Liver (tissue), 9 donors: ENCODE measurements around the gene COMTD1. TPM values are rescaled to one million over a fixed set of nuclear protein-coding genes. Genes with fewer than 3 reads are reported as not detected.

Source experiments
- DNase-seq: peaks from one replicate; pipeline ENCODE4 v3.0.0-alpha.2; 2017; ENCODE audit warnings: low spot score
- H3K27ac ChIP-seq, 2 donors: one replicate each; pipeline ENCODE4 v1.7.0; 2013; ENCODE audit warnings: inconsistent platforms in 2 of 2, low read length in 2 of 2, control low read depth in 1 of 2, low read depth in 1 of 2, mild to moderate bottlenecking in 1 of 2
- H3K27me3 ChIP-seq, 4 donors: one replicate each; pipeline versions ENCODE4 v1.6.1 to v1.7.0; 2013; ENCODE audit warnings: low read length in 3 of 4, inconsistent platforms in 1 of 4, mild to moderate bottlenecking in 1 of 4, moderate library complexity in 1 of 4; ENCODE audit not compliant: control insufficient read depth in 4 of 4, insufficient read depth in 4 of 4
- H3K36me3 ChIP-seq, 4 donors: one replicate each; pipeline versions ENCODE4 v1.6.1 to v1.7.0; 2013; ENCODE audit warnings: low read length in 3 of 4, mild to moderate bottlenecking in 3 of 4, low read depth in 1 of 4, moderate library complexity in 1 of 4; ENCODE audit not compliant: control insufficient read depth in 4 of 4, insufficient read depth in 3 of 4
- H3K4me1 ChIP-seq, 4 donors: one replicate each; pipeline versions ENCODE4 v1.6.1 to v1.7.0; 2013; ENCODE audit warnings: low read length in 3 of 4, mild to moderate bottlenecking in 3 of 4, moderate library complexity in 1 of 4; ENCODE audit not compliant: control insufficient read depth in 4 of 4, insufficient read depth in 4 of 4
- H3K4me3 ChIP-seq, 3 donors: one replicate each; pipeline versions ENCODE4 v1.6.1 to v1.7.0; 2013; ENCODE audit warnings: low read length in 3 of 3, control low read depth in 1 of 3, low read depth in 1 of 3, mild to moderate bottlenecking in 1 of 3
- H3K9ac ChIP-seq, 2 donors: one replicate each; pipeline ENCODE4 v1.7.0; 2013; ENCODE audit warnings: low read length in 2 of 2, mild to moderate bottlenecking in 2 of 2, moderate library complexity in 2 of 2, control low read depth in 1 of 2, low read depth in 1 of 2
- H3K9me3 ChIP-seq, 4 donors: one replicate each; pipeline versions ENCODE4 v1.6.1 to v1.7.0; 2013; ENCODE audit warnings: low read length in 3 of 4; ENCODE audit not compliant: control insufficient read depth in 4 of 4
- CTCF ChIP-seq: fragments of 150-350 bp; IDR thresholded peaks from 2 replicates; pipeline ENCODE4 v1.5.1; 2017; ENCODE audit warnings: improper control_type of control experiment, low read depth, low read length; ENCODE audit not compliant: missing input control
- EGR1 ChIP-seq, 2 donors: IDR thresholded peaks; 2 replicates each; pipeline ENCODE4 v1.6.1; 2016 to 2018; ENCODE audit warnings: antibody characterized with exemption in 2 of 2, low read depth in 2 of 2
- FOXA1 ChIP-seq: IDR thresholded peaks from 2 replicates; pipeline ENCODE4 v1.6.1; 2016; ENCODE audit warnings: antibody characterized with exemption
- GABPA ChIP-seq, 2 donors: IDR thresholded peaks in 1 of 2; conservative IDR thresholded peaks in 1 of 2; 2 replicates each; pipeline ENCODE4 v1.6.1; 2016; ENCODE audit warnings: antibody characterized with exemption in 2 of 2, mild to moderate bottlenecking in 1 of 2, moderate library complexity in 1 of 2
- HNF4A ChIP-seq, 2 donors: conservative IDR thresholded peaks; 2 replicates each; pipeline ENCODE4 v1.6.1; 2016; ENCODE audit warnings: antibody characterized with exemption in 2 of 2, mild to moderate bottlenecking in 2 of 2
- HNF4G ChIP-seq: IDR thresholded peaks from 2 replicates; pipeline ENCODE4 v1.6.1; 2016; ENCODE audit warnings: antibody characterized with exemption
- MAX ChIP-seq: IDR thresholded peaks from 2 replicates; pipeline ENCODE4 v1.6.1; 2016; ENCODE audit warnings: antibody characterized with exemption
- RAD21 ChIP-seq, 2 donors: IDR thresholded peaks; 2 replicates each; pipeline ENCODE4 v1.6.1; 2016; ENCODE audit warnings: antibody characterized with exemption in 2 of 2, mild to moderate bottlenecking in 2 of 2
- RXRA ChIP-seq, 2 donors: IDR thresholded peaks; 2 replicates each; pipeline ENCODE4 v1.6.1; 2017 to 2018; ENCODE audit warnings: antibody characterized with exemption in 2 of 2, mild to moderate bottlenecking in 1 of 2
- SP1 ChIP-seq: IDR thresholded peaks from 2 replicates; pipeline ENCODE4 v1.6.1; 2018; ENCODE audit warnings: antibody characterized with exemption, mild to moderate bottlenecking
- TAF1 ChIP-seq: conservative IDR thresholded peaks from 2 replicates; pipeline ENCODE4 v1.6.1; 2016; ENCODE audit warnings: antibody characterized with exemption, mild to moderate bottlenecking
- YY1 ChIP-seq: IDR thresholded peaks from 2 replicates; pipeline ENCODE4 v1.6.1; 2016; ENCODE audit warnings: antibody characterized with exemption, mild to moderate bottlenecking
- WGBS: extraction: QIAGEN DNeasy Blood & Tissue Kit; methylation state at CpG from one replicate; pipeline ENCODE4 v1.1.7; 2013; 5-methylcytosine and 5-hydroxymethylcytosine counted together
- polyA plus RNA-seq, 2 donors: library from polyadenylated mRNA; stranded (reverse) in 1 of 2; unstranded in 1 of 2; fragments of 200-250 nt in 1 of 2; fragments of >200 nt in 1 of 2; fragmentation: Nextera tagmentation in 1 of 2; extraction: Ambion mirVana in 1 of 2; gene quantifications; one replicate each; pipeline versions ENCODE4 v1.2.1 to v1.2.3, GENCODE V29; 2013 to 2015
- total RNA-seq, 2 donors: library from RNA; depleted of rRNA; stranded (reverse); fragments of >200 nt; gene quantifications; one replicate each; pipeline ENCODE4 v1.2.3, GENCODE V29; 2014
- TF ChIP-seq, protein P1 (sequence below): IDR thresholded peaks from 2 replicates; pipeline ENCODE4 v1.6.1; 2016; ENCODE audit warnings: antibody characterized with exemption
- TF ChIP-seq, protein P2 (sequence below): IDR thresholded peaks from 2 replicates; pipeline ENCODE4 v1.6.1; 2016; ENCODE audit warnings: antibody characterized with exemption, mild to moderate bottlenecking
- donor health status: healthy.
- donor health status: healthy.
- donor health status: healthy.
- donor health status: healthy.
- donor health status: healthy.

COMTD1 gene
- total and polyA plus RNA-seq, 4 donors: 6.5 to 44.2 (median 26.5) TPM

DNA sequence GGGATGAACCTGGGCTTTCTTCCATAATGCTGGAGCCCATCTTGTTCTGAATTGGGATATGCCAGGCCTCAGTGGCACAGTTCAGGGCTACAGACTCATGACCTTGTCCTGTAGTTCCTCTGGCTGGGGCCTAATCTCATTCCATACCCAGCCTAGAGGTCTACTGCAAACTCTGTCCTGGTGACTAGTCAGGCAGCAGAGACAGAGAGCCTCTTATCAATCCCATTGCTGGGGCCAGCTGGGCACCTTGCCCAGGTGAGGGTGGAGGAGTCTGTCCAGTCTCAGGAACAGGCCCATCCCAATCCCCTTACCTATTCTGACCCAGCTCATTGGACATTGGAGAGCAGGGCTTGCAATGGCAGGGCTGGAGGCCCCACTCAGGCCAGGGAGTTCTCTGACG, 28.0 kb upstream of the COMTD1 start:
- no peak overlapping the region for H3K4me3 ChIP-seq
- H3K9ac ChIP-seq: no peak overlapping the region
- H3K36me3 ChIP-seq: no peaks in the 10 kb centered on the region
- no peaks in the 10 kb centered on the region for H3K27me3 ChIP-seq
- no peak overlapping the region for H3K27ac ChIP-seq
- TF ChIP-seq HNF4A (conservative IDR thresholded peaks at IDR 0.05): no peak
- TF ChIP-seq, protein P1, sequence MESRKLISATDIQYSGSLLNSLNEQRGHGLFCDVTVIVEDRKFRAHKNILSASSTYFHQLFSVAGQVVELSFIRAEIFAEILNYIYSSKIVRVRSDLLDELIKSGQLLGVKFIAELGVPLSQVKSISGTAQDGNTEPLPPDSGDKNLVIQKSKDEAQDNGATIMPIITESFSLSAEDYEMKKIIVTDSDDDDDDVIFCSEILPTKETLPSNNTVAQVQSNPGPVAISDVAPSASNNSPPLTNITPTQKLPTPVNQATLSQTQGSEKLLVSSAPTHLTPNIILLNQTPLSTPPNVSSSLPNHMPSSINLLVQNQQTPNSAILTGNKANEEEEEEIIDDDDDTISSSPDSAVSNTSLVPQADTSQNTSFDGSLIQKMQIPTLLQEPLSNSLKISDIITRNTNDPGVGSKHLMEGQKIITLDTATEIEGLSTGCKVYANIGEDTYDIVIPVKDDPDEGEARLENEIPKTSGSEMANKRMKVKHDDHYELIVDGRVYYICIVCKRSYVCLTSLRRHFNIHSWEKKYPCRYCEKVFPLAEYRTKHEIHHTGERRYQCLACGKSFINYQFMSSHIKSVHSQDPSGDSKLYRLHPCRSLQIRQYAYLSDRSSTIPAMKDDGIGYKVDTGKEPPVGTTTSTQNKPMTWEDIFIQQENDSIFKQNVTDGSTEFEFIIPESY: no peak
- TF ChIP-seq EGR1 (IDR thresholded peaks at IDR 0.05; ENCODE audit: low read depth in 2 of 2): no peak
- no peak for TF ChIP-seq FOXA1
- no peak for TF ChIP-seq RAD21 (IDR thresholded peaks at IDR 0.05)
- TF ChIP-seq SP1: no peak
- TF ChIP-seq YY1: no peak
- TF ChIP-seq HNF4G: no peak
- TF ChIP-seq MAX: no peak
- TF ChIP-seq GABPA (IDR thresholded peaks at IDR 0.05 in 1 of 2, conservative IDR thresholded peaks at IDR 0.05 in 1 of 2): no peak
- no peak for TF ChIP-seq CTCF
- 98% methylated on average over 1 of the region's 1 CpG for whole genome bisulfite sequencing
- no peak for DNase-seq
- H3K9me3 ChIP-seq: no peaks in the 10 kb centered on the region
- no peaks in the 10 kb centered on the region for H3K4me1 ChIP-seq

DNA sequence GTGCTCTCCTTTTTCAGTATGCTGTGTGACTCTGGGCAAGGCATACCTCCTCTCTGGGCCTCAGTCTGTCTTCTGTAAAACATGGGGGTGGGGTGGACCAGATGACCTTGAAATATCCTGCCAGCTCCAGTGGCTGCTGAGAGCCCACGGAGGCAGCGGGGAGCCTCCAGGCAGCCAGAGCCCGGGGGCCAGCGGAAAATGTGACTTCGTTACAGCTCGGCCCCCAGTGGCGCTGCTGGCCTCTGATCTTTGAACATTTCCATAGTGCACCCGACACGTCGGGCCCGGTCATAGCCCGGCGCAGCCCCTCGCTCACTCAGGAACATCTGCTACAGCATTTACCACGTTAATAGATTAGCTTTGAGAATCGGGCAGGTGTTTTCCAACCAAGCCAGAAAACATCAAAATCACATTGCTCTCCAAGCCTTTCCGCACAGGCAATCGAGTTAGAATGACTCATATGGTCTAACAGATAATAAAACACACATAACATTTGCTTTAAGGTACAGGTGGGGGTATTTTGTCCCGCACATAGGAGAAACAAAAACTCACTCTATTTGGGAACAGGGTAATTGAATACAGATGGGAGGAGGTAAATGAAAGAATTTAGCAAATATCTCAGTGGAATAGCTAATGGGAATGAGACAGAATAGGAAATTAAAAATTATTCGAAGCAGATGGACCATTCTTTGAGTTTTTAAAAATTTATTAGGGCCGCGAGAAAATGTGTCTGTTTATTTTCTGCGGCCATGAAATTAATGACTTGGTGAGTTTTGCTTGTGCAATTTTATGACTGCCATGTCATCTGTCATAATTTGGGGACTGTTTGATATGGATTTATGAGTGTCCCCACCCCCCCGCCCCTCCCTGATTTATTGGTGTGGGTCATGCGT, 26.3 kb upstream of the COMTD1 start:
- Histone ChIP-seq H3K4me1 (no peaks in the 10 kb centered on the region), H3K27ac (no peak overlapping the region)

GRCh38 chr10:75260990-75261389, 25.2 kb upstream of the COMTD1 start:
- no peaks in the 10 kb centered on the region for H3K9me3 ChIP-seq
- no peaks in the 10 kb centered on the region for H3K4me1 ChIP-seq
- TF ChIP-seq RAD21 (IDR thresholded peaks at IDR 0.05) (no peak), MAX (no peak), EGR1 (IDR thresholded peaks at IDR 0.05; ENCODE audit: low read depth in 2 of 2) (no peak)
- TF ChIP-seq, protein P2, sequence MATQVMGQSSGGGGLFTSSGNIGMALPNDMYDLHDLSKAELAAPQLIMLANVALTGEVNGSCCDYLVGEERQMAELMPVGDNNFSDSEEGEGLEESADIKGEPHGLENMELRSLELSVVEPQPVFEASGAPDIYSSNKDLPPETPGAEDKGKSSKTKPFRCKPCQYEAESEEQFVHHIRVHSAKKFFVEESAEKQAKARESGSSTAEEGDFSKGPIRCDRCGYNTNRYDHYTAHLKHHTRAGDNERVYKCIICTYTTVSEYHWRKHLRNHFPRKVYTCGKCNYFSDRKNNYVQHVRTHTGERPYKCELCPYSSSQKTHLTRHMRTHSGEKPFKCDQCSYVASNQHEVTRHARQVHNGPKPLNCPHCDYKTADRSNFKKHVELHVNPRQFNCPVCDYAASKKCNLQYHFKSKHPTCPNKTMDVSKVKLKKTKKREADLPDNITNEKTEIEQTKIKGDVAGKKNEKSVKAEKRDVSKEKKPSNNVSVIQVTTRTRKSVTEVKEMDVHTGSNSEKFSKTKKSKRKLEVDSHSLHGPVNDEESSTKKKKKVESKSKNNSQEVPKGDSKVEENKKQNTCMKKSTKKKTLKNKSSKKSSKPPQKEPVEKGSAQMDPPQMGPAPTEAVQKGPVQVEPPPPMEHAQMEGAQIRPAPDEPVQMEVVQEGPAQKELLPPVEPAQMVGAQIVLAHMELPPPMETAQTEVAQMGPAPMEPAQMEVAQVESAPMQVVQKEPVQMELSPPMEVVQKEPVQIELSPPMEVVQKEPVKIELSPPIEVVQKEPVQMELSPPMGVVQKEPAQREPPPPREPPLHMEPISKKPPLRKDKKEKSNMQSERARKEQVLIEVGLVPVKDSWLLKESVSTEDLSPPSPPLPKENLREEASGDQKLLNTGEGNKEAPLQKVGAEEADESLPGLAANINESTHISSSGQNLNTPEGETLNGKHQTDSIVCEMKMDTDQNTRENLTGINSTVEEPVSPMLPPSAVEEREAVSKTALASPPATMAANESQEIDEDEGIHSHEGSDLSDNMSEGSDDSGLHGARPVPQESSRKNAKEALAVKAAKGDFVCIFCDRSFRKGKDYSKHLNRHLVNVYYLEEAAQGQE: no peak
- TF ChIP-seq, protein P1: no peak
- no peaks in the 10 kb centered on the region for H3K27me3 ChIP-seq
- H3K4me3 ChIP-seq: no peak overlapping the region
- no peak overlapping the region for H3K9ac ChIP-seq
- H3K27ac ChIP-seq: no peak overlapping the region
- no peaks in the 10 kb centered on the region for H3K36me3 ChIP-seq
- 76% methylated on average over 3 of the region's 3 CpGs for WGBS
- no peak for DNase-seq

More for the DNA sequence above, 26.3 kb upstream of the COMTD1 start:
- DNase-seq: no peak
- no peaks in the 10 kb centered on the region for H3K36me3 ChIP-seq
- no peaks in the 10 kb centered on the region for H3K27me3 ChIP-seq
- no peak for TF ChIP-seq MAX
- TF ChIP-seq TAF1: no peak
- TF ChIP-seq RXRA (IDR thresholded peaks at IDR 0.05): no peak
- no peak for TF ChIP-seq YY1
- WGBS: 81% methylated on average over 25 of the region's 25 CpGs
- H3K9me3 ChIP-seq: no peaks in the 10 kb centered on the region
- no peak overlapping the region for H3K4me3 ChIP-seq
- no peak overlapping the region for H3K9ac ChIP-seq
